Activated T-cell treated with anti-CD3 and anti-CD28 coated beads, Interleukin-2, amount 50 U/mL, for 72 hours (primary cell): Measurements from ENCODE around the gene GSE1. TPM values are rescaled to one million over a fixed set of nuclear protein-coding genes. Genes with fewer than 3 reads are reported as not detected.
A peak's percentile ranks its signal among the peaks of the same experiment; 100 is the strongest.

Experiments
- ATAC-seq, 2 donors: fragments of 150-1000 bp; cut with Tn5 transposase; replicated peaks in 1 of 2; 2 replicates each; pipeline ENCODE4 v1.10.0; 2021; ENCODE audit warnings: moderate library complexity in 2 of 2, mild to moderate bottlenecking in 1 of 2
- DNase-seq, 2 donors: peaks; one replicate each; pipeline ENCODE4 v3.0.0; 2021 to 2022; ENCODE audit warnings: mixed read lengths in 1 of 2
- H3K27ac Mint-ChIP-seq: one replicate; pipeline ENCODE4 v1.8.0; 2022; ENCODE audit warnings: mild to moderate bottlenecking, moderate library complexity, mixed read lengths
- H3K27me3 Mint-ChIP-seq: one replicate; pipeline ENCODE4 v1.8.0; 2022; ENCODE audit warnings: low read depth, mixed read lengths
- H3K36me3 Mint-ChIP-seq, 2 donors: one replicate each; pipeline ENCODE4 v1.8.0; 2022; ENCODE audit warnings: mixed read lengths in 2 of 2, mild to moderate bottlenecking in 1 of 2; ENCODE audit not compliant: insufficient read depth in 2 of 2
- H3K4me1 Mint-ChIP-seq: one replicate; pipeline ENCODE4 v1.8.0; 2022; ENCODE audit warnings: low read depth, mixed read lengths
- H3K4me3 Mint-ChIP-seq, 2 donors: one replicate each; pipeline ENCODE4 v1.8.0; 2022; ENCODE audit warnings: mild to moderate bottlenecking in 2 of 2, mixed read lengths in 2 of 2, moderate library complexity in 2 of 2
- H3K9me3 Mint-ChIP-seq, 2 donors: one replicate each; pipeline ENCODE4 v1.8.0; 2022; ENCODE audit warnings: mixed read lengths in 2 of 2
- total RNA-seq, 2 donors: library from RNA; stranded (reverse); gene quantifications; one replicate each; pipeline ENCODE4 v1.2.3, GENCODE V29; 2022

The GSE1 gene
- total RNA-seq, 2 donors from 2014 or later, result 26.7 to 30.9 TPM

DNA sequence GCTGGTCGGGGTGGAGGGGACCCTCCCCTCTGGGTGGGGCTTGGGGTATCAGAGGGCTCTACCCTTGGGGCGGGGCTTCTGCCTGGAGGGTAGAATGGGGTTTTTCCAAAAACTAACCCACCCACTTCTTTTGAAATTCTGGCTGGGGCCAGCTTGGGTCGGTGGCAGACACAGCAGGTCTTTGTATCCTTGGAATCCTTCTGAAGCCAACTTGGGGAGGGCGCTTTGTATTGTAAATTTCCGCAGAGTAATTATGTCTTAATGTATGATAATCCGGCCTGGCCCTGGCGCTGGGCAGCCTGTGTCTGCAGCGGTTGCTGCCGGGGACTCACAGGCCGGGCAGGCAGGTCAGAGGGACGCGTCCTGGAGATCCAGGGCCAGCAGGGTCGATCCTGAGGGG lies 33.9 kb upstream of the GSE1 start:
- Mint-ChIP-seq H3K4me1 (peaks cover 31% of the 10 kb centered on the region), H3K4me3 (no peak overlapping the region), H3K27ac (no peak overlapping the region), H3K27me3 (no peaks in the 10 kb centered on the region), H3K9me3 (no peaks in the 10 kb centered on the region), H3K36me3 (no peaks in the 10 kb centered on the region)
- no peak for DNase-seq
- ATAC-seq, result no peak

- Mint-ChIP-seq H3K4me1 (peaks cover 35% of the 10 kb centered on the region), H3K4me3 (no peak overlapping the region), H3K27me3 (no peaks in the 10 kb centered on the region), H3K27ac (no peak overlapping the region), H3K9me3 (no peaks in the 10 kb centered on the region), H3K36me3 (no peaks in the 10 kb centered on the region)
- ATAC-seq (no peak), DNase-seq (no peak)
These were observed 33.1 kb upstream of the GSE1 start for GRCh38 chr16:85579923-85580580.

DNA sequence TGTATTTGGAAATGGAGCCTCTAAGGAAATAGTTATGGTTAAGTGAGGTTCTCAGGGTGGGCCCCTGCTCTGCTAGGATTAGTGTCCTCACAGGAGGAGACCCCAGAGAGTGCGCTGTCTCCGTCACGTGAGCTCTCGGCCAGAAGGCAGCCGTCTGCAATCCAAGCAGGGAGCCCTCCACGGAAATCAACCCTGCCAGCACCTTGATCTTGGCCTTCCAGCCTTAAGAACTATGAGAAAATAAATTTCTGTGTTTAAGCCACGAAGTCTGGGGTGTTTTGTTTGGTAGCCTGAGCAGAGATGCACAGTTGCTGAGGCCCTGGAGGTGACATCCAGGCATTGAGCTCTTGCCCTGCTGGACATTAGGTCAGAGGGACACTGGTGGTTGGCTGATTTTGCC lies 32.4 kb upstream of the GSE1 start:
- Mint-ChIP-seq H3K9me3 (no peaks in the 10 kb centered on the region), H3K27ac (no peak overlapping the region), H3K36me3 (no peaks in the 10 kb centered on the region), H3K4me3 (no peak overlapping the region), H3K27me3 (no peaks in the 10 kb centered on the region), H3K4me1 (peaks cover 35% of the 10 kb centered on the region)
- no peak for DNase-seq
- no peak for ATAC-seq

GRCh38 chr16:85582229-85582991 lies 30.7 kb upstream of the GSE1 start:
- H3K36me3 Mint-ChIP-seq, result no peaks in the 10 kb centered on the region
- no peak for ATAC-seq
- no peak overlapping the region for H3K27ac Mint-ChIP-seq
- no peaks in the 10 kb centered on the region for H3K9me3 Mint-ChIP-seq
- no peak for DNase-seq
- peaks cover 35% of the 10 kb centered on the region for H3K4me1 Mint-ChIP-seq
- no peak overlapping the region for H3K4me3 Mint-ChIP-seq
- no peaks in the 10 kb centered on the region for H3K27me3 Mint-ChIP-seq

- Mint-ChIP-seq H3K27me3 (no peaks in the 10 kb centered on the region), H3K4me3 (peak overlapping the region; percentile 3 to 67), H3K9me3 (no peaks in the 10 kb centered on the region), H3K36me3 (no peaks in the 10 kb centered on the region), H3K27ac (peak overlapping the region; percentile 6), H3K4me1 (peaks cover 32% of the 10 kb centered on the region)
- DNase-seq (peak in 1 of 2 donors; percentile 19), ATAC-seq (peak; percentile 53 to 66)
These were observed 29.5 kb upstream of the GSE1 start for GRCh38 chr16:85583491-85584181.

DNA sequence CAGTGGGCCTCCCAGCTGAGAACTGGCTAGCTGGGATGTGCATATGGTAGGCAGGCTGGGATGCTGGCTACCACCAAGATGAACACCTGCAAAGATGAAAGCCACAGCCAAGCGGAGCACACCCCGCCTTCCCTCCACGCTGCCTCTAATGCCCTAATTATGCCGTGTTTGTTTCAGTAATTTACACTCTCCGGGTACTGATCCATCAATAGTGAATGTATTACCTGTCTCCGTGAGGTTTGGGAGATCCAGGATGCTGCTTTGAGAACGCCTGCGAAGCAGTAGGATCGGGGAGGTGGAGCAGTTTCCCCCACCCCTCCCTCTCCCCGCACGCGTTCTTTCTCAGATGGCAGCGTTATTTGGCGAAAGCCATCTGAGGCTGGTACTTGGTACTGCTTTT lies 28.9 kb upstream of the GSE1 start:
- Mint-ChIP-seq H3K9me3 (no peaks in the 10 kb centered on the region), H3K4me3 (no peak overlapping the region)

GRCh38 chr16:85584819-85585282 lies 28.3 kb upstream of the GSE1 start:
- Mint-ChIP-seq H3K27me3 (no peaks in the 10 kb centered on the region), H3K36me3 (no peaks in the 10 kb centered on the region), H3K4me3 (no peak overlapping the region), H3K4me1 (peaks cover 19% of the 10 kb centered on the region), H3K9me3 (no peaks in the 10 kb centered on the region), H3K27ac (no peak overlapping the region)
- no peak for ATAC-seq
- no peak for DNase-seq

More for the DNA sequence above, 28.9 kb upstream of the GSE1 start:
- Mint-ChIP-seq H3K4me1 (peaks cover 25% of the 10 kb centered on the region), H3K27ac (no peak overlapping the region), H3K27me3 (no peaks in the 10 kb centered on the region), H3K36me3 (no peaks in the 10 kb centered on the region)
- no peak for DNase-seq
- no peak for ATAC-seq

DNA sequence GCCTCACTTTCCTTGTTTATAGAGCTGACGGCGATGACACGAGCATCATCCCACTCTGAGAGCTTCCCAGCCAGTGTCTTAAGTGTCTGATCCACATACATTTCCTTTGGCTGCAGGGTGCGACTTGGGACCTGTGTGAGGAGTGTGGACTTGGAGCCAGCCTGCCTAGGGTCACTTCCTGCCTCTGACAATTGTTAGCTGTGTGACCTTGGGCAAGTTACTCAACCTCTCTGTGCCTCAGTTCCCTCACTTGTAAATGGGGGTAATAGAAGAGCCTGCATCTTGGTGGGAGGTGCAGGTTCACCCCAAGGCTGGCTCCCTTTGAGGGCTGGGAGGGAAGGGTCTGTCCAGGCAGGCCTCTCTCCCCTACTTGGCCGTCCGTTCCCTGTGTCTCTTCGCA lies 27.4 kb upstream of the GSE1 start:
- ATAC-seq (no peak), DNase-seq (no peak)
- no peak overlapping the region for H3K4me3 Mint-ChIP-seq
- peaks cover 15% of the 10 kb centered on the region for H3K4me1 Mint-ChIP-seq
- no peak overlapping the region for H3K27ac Mint-ChIP-seq
- no peaks in the 10 kb centered on the region for H3K27me3 Mint-ChIP-seq
- H3K36me3 Mint-ChIP-seq, result no peaks in the 10 kb centered on the region
- H3K9me3 Mint-ChIP-seq, result no peaks in the 10 kb centered on the region

GRCh38 chr16:85586380-85587104 lies 26.6 kb upstream of the GSE1 start:
- no peaks in the 10 kb centered on the region for H3K9me3 Mint-ChIP-seq
- ATAC-seq (no peak), DNase-seq (no peak)
- no peaks in the 10 kb centered on the region for H3K36me3 Mint-ChIP-seq
- H3K27me3 Mint-ChIP-seq, result no peaks in the 10 kb centered on the region
- peaks cover 15% of the 10 kb centered on the region for H3K4me1 Mint-ChIP-seq
- no peak overlapping the region for H3K27ac Mint-ChIP-seq
- H3K4me3 Mint-ChIP-seq, result no peak overlapping the region

DNA sequence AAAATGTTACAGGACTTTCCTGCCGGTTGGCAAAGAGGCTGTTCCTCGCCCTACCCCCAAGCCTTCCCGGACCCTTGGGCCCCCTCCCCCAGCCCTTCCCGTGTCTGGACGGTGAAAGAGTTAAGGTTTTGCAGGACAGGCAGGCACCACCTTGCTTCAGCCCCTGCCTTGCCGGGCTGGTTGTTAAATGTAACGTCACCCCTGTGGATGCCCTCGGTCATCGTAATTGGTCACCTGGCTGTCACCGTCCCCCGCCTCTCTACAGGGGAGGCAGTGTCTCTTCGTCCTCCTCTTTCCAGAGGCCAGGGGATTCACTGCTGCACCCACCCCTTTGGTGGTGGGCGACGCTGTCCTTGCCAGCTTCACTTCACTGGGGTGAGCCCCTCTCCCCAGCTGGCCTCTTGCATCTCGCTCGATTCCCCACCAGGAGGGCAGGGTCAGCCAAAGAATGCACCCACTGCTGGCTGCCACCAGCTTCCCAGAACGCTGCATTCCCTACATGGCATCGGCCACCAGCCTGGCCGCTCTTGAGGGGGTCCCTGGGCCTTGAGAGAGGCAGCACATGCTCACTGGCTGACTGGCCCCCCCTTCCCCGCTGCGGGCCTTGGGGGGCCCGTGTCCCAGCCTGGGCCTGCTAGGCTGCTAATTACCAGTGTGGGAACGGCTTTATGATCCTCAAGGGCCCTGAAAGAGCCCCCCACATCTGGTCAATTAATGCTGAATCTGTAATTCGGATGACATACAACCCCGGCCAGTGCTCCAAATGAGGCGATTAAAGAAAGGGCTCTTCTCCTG lies 25.2 kb upstream of the GSE1 start:
- Mint-ChIP-seq H3K27me3 (no peaks in the 10 kb centered on the region), H3K4me3 (no peak overlapping the region), H3K36me3 (no peaks in the 10 kb centered on the region), H3K9me3 (no peaks in the 10 kb centered on the region), H3K27ac (no peak overlapping the region), H3K4me1 (peaks cover 15% of the 10 kb centered on the region)
- DNase-seq (no peak), ATAC-seq (no peak)

DNA sequence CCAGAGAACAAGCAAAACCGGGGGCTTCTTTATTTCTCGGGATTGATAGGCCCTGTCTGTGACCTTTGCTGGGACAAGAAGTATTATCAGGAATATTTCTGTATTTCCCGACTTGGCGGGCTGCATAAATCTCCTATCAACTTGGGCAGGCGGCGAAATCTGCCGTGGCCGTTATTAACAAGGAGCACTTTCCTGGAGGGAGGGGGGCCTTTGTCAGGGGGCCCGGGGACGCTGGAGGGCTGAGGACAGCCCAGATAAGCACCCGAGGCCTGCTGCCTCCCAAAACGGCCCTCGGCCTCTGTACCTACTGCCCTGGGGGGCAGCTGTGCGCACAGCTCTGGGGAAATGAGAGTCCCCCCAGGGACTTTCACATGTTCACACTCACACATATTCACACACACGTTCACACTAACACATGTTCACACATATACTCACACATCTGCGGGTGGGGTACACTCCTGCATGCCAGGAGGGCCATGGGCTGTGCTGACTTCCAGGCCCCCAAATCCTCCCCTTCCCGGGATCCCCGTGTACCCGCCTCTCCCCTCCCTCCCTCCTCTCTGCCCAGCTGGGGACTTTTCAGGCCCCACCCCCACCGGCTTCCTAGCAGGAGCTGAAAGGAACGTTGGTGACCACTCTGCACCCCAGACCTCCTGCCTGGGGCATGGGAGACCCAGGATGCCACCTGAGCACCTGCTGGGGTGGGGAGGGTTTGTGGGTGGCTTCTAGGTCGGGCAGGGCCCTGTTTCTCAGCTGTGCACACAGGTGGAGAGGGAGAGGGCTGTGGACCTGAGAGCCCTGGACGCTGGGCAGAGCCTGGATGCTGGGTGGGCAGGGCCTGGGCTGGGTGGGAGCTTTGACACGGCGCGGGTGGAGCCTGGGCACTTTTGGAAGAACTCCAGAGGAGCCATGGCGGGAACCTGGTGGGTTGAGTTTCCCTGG lies 24.3 kb upstream of the GSE1 start:
- Mint-ChIP-seq H3K4me1 (peaks cover 7% of the 10 kb centered on the region), H3K9me3 (no peaks in the 10 kb centered on the region), H3K27ac (no peak overlapping the region), H3K4me3 (no peak overlapping the region), H3K36me3 (no peaks in the 10 kb centered on the region), H3K27me3 (no peaks in the 10 kb centered on the region)
- DNase-seq (no peak), ATAC-seq (no peak)
